GM19328 (cell line): ENCODE measurements around the gene SLC35F4.

Experiments
- ATAC-seq: cut with Tn5 transposase; IDR thresholded peaks from one replicate; pipeline ENCODE4 v1.9.1; 2021; ENCODE audit warnings: mild to moderate bottlenecking, moderate library complexity; ENCODE audit not compliant: unreplicated experiment

Gene SLC35F4

DNA sequence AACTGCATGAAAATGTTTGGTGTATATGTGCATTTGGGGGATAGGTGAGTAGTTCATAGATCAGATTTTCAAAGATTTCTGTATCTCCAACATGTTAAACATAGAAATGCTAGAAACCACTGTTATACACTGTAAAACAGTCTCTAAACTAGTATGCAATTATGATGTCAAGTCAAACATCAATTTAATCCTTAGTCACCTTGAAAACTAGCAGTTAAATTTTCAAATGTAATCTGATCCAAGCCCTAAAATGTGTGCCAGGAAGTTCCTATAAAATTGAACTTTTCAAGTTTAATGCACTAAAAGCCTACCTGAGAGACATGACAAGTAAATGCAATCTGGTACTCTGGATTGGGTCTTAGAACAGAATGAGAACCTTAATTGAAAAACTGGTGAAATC lies 14.5 kb downstream of the SLC35F4 start:
- no peak for ATAC-seq

DNA sequence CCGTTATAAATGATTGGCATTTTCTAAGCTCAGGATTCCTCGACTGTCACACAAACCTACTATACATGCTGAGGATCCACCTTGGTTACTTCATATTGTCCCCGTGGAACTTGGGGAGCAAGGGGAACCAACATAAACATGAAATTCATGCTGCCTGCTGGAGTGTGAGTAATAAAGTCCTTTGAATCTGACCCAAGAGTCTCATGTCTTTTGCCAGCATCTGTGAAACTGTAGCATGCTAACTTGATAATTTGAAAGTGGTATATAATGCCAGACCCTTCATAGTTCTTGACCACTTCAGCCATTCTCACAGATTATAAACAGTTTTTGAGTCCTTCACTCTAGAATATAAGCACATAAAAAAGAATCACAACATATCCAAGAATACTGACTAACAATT lies 17.1 kb downstream of the SLC35F4 start:
- ATAC-seq, result no peak

DNA sequence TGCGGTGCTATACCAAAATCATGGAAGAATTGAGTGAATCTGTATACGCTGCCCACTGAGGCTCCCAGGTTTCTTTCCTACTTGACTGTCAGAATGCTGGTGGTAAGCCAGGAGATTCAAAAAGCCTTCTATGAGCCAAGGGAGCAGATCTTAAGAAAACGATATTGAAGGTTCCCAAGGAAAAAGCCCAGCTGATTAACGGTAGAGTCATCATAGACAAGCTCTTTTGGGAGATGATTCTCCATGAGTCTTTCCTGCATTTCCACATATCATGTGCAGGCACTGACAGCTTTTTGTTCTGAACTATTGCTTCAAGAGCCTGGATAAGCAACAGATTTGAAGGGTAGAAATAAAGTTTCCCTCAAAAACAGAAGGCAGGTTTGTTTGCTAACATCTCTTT lies 17.5 kb downstream of the SLC35F4 start:
- ATAC-seq, result no peak

DNA sequence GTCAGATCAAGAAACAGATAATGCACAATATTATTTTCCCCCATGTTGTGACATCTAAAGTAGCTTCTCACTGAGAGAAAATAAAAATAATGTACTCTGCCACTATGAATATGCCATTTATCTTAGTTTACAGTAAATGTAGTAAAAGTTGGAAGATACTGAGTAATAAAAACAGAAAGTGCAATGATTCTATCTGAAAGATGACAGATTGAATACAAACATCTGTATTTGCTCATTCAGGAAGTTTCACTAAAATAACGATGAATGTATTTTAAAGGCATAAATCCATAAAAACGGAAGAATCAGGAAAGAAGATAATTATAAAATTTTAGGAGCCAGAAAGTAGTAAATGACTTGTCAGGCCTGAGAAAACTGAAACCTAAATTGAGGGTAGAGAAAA lies 18.2 kb downstream of the SLC35F4 start:
- no peak for ATAC-seq

DNA sequence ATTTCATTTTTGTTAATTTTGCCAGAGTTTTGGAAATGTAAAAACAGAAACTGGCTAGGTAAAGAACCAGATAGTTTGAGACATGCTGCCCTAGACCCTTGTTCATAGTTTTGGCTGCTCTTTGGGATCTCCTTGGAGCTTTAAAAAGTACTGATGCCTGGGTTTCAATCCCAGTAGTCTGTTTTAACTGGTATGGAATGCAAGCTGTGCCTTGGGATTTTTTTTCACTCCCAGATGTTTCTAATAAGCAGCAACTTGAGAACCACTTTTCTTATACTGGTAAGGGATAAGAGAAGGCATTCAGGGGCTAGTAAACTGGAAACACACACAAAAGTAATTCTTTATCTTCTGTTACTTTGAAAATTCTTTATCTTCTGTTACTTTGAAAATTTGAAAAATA lies 18.8 kb downstream of the SLC35F4 start:
- no peak for ATAC-seq

DNA sequence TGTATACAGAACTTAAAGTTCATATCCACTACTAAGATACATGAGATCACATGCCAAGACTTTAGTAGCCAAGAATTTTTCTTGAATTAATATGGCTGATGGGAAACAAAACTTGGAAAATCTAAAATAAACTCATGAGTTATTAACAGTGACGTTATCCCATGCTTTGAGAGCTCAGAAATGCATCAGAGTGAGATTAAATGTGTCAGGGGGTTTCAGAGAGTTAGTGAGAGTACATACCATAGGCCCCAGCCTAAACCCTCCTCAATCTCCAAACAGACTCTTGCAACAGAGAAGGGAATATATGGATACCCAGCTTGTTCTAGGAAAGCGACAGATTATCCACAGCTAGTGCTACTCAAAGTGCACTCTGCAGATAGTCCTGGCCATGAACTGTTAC lies 19.3 kb downstream of the SLC35F4 start:
- ATAC-seq, result no peak

DNA sequence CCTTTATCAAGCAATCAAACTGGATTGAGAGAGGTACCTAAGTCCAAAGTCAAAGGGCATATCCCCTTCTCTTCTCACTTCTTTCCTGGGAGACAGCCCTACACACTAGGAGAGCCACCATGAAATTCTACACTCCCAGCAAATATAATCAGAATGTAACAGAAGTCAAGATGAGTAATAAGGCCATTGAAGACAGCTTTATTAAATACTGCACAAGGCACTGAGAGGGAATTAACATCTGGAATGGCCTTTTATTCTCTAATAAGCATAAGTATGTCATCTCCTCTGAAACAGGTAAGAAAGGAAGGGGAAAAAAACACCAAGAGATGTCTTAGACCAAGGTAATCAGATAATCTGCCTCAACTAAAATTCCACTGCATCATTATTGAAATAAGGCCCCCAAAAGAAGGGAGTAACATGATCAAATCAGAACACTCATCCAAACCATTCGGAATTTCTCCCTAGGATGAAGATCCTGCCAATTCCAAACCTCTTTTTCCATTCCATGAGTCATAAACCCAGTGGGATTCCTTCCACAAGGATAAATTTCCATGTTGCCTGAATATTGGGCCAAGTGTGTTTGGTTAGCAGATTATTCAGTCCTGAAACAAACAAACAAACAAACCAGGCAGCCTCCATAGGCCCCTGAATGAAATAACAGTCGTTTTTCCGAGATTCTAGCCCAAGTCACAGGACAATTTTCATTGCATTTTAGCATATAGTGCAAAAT lies 19.9 kb downstream of the SLC35F4 start:
- ATAC-seq, result no peak

DNA sequence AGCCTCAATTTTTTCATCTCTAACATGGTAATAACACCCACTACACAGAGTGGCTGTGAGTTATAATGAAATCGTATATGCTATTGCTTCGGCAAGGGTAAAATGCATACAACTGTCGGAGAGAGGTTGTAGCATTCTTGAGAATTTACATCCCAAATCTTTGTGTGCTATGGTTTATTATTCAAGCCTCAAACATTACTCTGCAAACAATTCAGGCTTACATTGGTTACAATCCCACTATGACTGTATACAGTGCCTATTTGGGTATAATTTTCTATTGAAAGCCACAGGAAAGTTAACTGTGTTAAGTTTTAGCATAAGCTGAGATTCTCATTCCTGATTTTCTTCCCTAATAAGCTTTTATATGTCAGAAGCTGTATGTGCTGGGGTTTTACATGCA lies 20.6 kb downstream of the SLC35F4 start:
- ATAC-seq, result no peak

DNA sequence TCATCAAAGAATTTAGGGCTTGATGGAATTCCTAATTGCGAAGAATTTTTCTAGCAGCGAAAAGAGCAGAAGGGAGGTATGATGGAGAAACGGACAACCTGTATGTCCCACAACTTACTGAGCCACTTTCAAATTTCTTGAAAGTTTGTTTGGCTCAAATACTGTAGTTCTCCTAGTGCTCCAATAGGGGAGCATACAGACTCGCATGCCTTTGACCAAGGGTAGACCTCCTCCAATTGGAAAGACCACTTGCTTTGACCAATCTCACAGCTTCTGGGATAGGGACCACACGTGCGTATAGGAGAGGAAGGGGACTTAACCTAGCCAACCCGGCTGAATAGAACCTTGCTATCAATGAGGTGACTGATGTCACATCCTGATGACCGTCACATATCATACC lies 28.6 kb downstream of the SLC35F4 start:
- ATAC-seq, result no peak

DNA sequence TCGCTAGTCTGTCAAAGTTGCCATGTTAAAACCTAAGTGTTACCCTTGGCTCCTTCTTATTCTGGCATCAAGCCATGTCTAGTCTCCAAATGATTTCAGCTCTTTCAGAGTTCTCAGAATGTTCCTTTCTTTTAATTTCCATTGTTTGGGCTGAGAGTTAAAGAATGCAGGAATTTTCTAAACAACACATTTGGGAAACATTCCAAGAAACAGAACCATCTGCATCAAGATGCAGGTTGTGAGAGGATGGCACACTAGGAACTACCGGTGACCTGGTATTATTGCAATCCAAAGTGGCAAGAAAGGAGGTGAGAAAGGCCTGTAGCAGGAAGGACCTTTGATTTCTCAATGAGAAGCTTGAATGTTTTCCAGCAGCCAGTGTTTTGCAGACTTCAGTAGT lies 30.1 kb downstream of the SLC35F4 start:
- no peak for ATAC-seq

DNA sequence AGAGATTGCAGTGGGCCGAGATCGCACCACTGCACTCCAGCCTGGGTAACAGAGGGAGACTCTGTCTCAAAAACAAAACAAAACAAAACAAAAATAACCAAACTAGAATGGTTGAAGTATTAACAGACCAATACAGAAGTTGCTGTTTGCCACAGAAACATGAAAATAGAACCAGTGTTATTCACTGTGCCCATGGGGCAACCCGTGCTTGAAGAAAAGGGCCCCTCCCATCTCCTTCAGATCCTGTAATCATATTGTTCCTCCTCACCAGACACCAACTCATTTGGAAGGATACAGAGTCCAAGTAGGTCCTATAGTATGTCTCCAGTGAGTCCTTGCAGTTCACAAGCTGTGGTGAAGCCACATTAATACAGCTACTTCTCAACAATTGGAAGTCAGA lies 30.9 kb downstream of the SLC35F4 start:
- no peak for ATAC-seq

DNA sequence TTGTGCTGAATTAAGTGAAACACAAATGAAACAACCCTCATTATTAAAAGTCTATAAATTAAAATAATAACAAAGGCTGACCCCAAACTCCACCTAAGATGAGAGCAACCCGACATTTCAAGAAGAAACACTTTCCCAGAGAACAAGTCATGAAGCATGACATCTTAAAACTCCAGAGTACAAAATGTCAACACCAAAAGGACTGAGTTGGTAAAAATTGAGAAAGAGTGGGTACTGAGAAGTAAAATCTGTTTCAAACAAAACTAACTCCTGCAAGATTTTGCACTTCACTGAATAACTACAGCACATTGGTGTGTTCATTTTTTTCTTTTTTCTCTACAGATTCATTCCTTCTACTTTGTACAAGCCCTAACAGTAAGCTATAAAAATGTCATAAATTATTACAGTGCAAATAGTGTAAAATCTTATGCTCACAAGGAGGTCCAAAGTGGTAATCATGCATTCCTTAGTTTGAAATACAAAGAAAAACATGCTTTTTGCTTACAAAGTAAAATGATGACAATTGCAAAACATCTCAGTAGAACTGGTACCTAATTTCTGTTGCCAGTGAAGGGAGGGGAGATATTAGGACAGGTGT lies 31.8 kb downstream of the SLC35F4 start:
- no peak for ATAC-seq

DNA sequence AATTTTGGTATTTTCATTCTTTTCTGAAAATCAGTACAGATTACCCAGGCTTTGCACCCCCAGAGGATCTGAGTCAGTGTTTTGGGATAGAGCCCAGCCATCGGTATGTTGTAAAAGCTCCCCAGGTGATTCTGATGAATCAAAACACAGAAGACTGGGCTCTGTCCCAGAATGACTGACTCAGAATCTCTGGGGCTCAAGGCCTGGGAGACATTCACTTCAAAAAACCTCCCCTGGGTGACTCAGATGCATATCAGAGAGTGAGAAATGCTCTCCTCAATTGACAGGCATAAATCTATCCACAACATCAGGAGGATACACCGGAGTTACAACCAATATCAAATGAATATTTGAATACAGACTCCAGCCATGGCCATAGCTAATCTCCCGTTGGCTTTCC lies 32.6 kb downstream of the SLC35F4 start:
- no peak for ATAC-seq

DNA sequence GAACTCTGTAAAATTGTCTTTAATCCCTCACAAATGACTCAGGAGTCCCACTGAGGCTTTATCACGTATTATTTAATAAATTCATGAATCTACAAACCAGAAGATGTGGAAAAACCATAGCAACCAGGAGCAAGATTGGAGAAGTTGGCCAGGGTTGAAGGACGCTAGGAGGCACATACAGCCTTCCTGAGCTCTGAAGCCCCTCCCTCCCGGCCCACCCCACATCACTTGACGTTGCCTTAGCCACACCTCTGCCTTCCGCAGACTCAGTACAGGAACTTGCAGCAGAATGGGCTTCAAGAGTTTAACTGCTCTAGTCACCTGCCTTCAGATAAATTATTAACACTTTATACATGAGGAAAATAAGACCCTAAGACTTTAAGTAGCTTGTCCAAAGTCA lies 33.9 kb downstream of the SLC35F4 start:
- no peak for ATAC-seq

DNA sequence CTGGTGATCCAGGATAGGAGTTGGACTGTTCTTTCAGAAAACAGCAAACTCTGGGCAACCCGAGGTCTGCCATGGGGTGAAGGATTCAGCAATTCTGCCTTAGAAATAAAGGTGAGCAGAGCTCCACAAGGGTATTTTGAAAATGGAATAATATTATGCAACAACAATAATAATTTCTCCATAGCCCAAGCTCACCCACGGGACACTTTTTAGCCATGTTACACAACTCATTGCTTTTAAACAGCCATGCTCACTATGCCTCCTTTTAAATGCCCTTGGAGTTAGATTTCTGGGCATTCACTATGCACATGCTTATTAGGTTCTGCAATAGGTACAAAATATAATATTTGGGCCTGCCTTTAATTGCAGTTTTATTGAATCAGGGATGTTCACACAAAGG lies 37.2 kb downstream of the SLC35F4 start:
- no peak for ATAC-seq

DNA sequence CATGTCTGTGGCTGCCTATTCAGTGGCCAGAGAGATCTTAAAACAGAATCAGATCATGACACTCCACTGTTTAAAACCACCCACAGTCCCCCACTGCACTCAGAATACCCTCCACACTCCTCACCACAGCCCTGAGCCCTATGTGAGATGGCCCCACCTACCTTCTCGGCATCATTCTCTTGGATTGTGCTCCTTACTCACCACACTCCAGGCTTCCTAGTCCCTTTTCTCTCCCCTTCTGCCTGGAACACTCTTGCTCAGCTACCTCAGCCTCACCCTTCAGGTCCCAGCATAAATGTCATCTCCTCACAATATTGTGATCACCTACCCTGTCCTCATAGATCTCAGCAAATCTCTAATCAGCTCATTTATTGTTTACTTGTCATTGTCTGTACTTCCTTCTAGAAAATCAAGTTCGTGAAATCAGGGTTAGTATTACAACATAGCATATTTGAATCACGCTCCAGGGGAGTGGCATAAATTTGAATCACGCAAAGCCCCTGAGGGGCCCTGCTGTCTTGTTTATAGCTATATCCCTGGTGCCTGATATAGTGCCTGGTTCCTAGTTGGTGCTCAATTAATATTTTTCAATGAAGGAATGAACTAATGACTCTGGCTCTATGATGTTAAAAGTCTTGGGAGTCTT lies 42.8 kb downstream of the SLC35F4 start:
- ATAC-seq, result no peak

DNA sequence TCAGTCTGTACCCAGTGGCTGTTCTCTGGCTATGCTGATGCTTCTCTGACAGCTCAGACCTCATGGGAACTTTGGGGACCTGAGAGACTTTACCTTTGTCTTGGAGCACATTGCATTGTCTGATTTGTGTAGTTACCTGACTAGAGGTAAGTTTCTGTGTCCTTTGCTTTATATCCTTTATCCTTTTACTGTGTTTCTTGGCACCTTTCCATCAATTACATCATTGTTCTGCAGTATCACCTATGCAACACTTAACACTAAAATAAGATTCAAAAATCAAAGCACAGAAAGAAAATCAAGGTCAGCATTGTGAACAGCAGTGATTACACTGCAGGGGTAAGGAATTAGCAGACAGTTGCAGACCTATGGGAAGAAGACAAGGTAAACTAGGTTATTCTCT lies 43.8 kb downstream of the SLC35F4 start:
- ATAC-seq, result no peak

DNA sequence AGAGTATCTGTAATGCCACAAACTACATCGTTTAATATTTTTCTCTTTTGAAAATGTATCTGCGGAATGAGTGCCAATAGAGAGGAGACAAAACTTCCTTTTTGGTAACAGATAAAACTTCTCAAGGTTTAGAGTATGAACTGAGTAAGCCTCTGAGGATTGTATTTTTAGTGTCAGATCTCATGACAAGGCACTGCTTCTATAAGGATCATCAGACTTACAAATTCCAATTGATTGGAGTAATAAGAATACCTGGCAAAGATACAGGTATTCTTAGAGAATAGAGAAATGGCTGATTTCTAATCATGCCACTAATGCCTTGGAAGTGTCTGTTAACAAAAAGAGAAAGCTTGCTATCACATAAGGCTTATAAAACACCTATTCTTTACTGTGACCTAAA lies 45.3 kb downstream of the SLC35F4 start:
- no peak for ATAC-seq

DNA sequence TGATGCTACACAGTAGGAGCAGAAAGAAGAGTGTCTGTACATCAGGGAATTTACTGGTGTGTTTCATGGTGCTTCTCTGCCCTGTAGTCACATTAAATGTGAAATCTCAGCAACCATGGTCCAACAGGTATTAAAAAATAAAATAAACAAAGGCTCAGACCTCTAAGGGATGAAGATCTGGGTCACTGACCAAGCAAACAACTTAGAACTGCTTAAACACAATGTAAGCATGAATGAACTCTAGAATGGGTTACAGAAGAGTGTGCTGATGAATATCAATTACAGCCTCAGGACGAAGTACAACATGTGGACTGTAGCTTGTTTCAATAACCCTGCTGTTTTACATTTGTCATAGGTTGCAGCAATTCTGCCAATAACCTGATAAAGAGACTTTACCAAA lies 47.4 kb downstream of the SLC35F4 start:
- ATAC-seq, result no peak

DNA sequence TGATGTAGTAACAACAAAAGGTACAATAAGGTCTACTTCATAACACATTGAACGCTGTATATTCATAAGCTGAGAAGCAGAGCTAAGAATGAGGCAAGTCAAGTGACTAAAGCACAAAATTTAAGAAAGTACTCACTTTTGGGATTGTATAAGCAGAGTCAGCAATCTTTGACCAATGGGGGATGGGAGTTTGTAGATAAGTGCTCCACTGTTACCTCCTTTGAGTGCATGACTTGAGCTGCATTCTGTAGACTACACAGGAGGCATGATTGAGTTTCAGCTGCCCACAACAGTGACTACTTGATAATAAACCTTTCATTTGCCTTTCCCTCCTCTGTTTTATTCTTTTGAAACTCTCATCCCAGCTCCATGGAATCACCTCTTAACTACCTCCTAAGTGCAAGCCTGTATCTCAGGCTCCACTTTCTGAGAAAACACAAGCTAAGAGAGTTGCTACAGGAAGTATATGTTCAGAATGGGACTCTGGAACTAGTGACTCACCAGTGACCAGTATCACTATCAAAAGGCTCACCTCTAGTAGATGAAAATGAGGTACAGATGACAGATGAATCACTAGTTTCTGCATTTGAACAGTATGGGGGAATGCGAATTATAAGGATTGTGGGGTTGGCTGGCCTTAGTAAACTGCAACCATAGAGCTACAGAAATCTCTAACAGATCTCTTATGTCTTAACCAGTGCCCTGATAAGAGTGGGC lies 49.2 kb downstream of the SLC35F4 start:
- no peak for ATAC-seq

DNA sequence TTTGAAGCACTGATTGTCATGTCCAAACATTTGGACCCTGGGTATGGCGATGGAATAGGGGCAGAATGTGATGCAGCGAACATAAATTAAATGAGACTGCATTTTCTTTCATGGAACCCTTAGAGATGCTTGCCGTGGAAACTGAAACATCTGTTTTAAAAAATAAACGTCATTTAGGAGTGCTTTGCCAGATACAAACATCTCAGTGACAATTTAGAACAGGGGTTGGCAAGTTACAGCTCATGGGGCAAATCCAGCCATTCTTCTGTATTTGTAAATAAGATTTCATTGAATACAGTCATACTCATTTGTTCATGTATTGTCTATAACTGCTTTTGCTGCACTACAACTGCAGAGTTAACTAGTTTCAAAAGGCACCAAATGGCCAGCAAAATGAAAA lies 51.2 kb downstream of the SLC35F4 start:
- no peak for ATAC-seq

DNA sequence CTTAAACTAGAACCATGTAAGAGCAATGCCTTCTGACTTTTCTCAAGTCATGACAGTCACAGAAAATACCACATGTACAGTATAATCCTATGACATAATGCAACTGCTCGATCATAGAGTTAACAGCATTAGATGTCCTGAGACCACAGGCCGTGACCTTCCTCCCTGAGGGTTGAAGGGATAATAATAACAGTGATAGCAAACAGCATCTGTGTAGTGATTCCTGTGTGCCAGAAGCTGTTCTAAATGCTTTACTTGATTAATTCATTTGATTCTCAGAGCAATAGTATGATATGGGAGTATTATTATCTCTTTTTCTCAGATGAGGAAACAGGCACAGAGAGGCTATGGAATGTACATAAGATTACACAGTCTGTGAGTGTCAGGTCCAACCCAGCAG lies 53.2 kb downstream of the SLC35F4 start:
- ATAC-seq, result no peak
